H1 (cell line): ENCODE results near the gene FRY. TPM values are rescaled to one million over a fixed set of nuclear protein-coding genes. Genes with fewer than 3 reads are reported as not detected.

Experiments used
- CTCF ChIA-PET: fragments of 300-600 bp; sonication (Branson Sonifier 250); formaldehyde crosslinking; loops from one replicate; lab custom pipeline; 2021; ENCODE audit not compliant: partially characterized antibody; lab: Charles Lee
- POLR2A ChIA-PET: fragments of 300-600 bp; sonication (Branson Sonifier 250); formaldehyde crosslinking; loops from one replicate; lab custom pipeline; 2021; ENCODE audit warnings: inconsistent platforms; ENCODE audit not compliant: partially characterized antibody; lab: Charles Lee
- DNase-seq, 2 experiments: peaks; one replicate each; pipeline versions ENCODE4 v3.0.0 to v3.0.0-alpha.2; 2010 to 2022; ENCODE audit warnings: low spot score in 2 of 2, low read depth in 1 of 2, mixed read lengths in 1 of 2
- FAIRE-seq: peaks from 2 replicates; lab custom pipeline; 2011; peaks lifted over from hg19 to GRCh38; lab: Jason Lieb, UNC
- H2AFZ ChIP-seq: 2 replicates; pipeline ENCODE4 v1.8.1; 2012; ENCODE audit warnings: low read length, inconsistent platforms
- H2AK5ac ChIP-seq: 2 replicates; pipeline ENCODE4 v1.6.1; 2013; ENCODE audit warnings: low read depth, low read length
- H2BK120ac ChIP-seq: replicated peaks from 2 replicates; pipeline ENCODE3; 2013; ENCODE audit warnings: low read depth, low read length, inconsistent platforms
- H2BK12ac ChIP-seq: 2 replicates; pipeline ENCODE4 v1.6.1; 2013; ENCODE audit warnings: low read depth, low read length
- H2BK15ac ChIP-seq: 2 replicates; pipeline ENCODE4 v1.6.1; 2013; ENCODE audit warnings: low read length
- H2BK20ac ChIP-seq: 2 replicates; pipeline ENCODE4 v1.6.1; 2013; ENCODE audit warnings: low read length
- H2BK5ac ChIP-seq: 2 replicates; pipeline ENCODE4 v1.6.1; 2013; ENCODE audit warnings: low read depth, low read length
- H3K14ac ChIP-seq: 2 replicates; pipeline ENCODE4 v1.6.1; 2013; ENCODE audit warnings: inconsistent platforms; ENCODE audit not compliant: insufficient read length
- H3K18ac ChIP-seq: 2 replicates; pipeline ENCODE4 v1.6.1; 2013; ENCODE audit warnings: low read length; ENCODE audit errors: extremely low read depth
- H3K23ac ChIP-seq: 2 replicates; pipeline ENCODE4 v1.6.1; 2013; ENCODE audit warnings: inconsistent platforms; ENCODE audit not compliant: insufficient read length
- H3K23me2 ChIP-seq: 2 replicates; pipeline ENCODE4 v1.6.1; 2013; ENCODE audit warnings: low read depth, low read length
- H3K27ac ChIP-seq: 2 replicates; pipeline ENCODE4 v1.6.1; 2011; ENCODE audit warnings: low read depth, low read length, inconsistent platforms
- H3K27me3 ChIP-seq, 4 experiments: replicated peaks in 1 of 4; 1 replicate in 1 of 4; 2 replicates in 3 of 4; pipeline versions ENCODE4 v1.6.1 to v1.8.1; 2011 to 2013; ENCODE audit warnings: low read length in 3 of 4, mild to moderate bottlenecking in 3 of 4, inconsistent platforms in 2 of 4, mixed read lengths in 2 of 4, moderate library complexity in 1 of 4; ENCODE audit not compliant: control insufficient read depth in 3 of 4, insufficient read depth in 3 of 4; ENCODE audit errors: extremely low read depth in 1 of 4
- H3K36me3 ChIP-seq, 4 experiments: 2 replicates each; pipeline versions ENCODE4 v1.6.1 to v1.8.1; 2011 to 2013; ENCODE audit warnings: mild to moderate bottlenecking in 4 of 4, low read length in 3 of 4, moderate library complexity in 2 of 4, control low read depth in 1 of 4, inconsistent platforms in 1 of 4; ENCODE audit not compliant: insufficient read depth in 4 of 4, control insufficient read depth in 2 of 4
- H3K4ac ChIP-seq: replicated peaks from 2 replicates; pipeline ENCODE3; 2013; ENCODE audit warnings: low read length, low read depth, mixed read lengths, inconsistent platforms; ENCODE audit not compliant: insufficient read length
- H3K4me1 ChIP-seq, 4 experiments: replicated peaks in 1 of 4; 1 replicate in 1 of 4; 2 replicates in 3 of 4; pipeline versions ENCODE4 v1.6.1 to v1.8.1; 2011 to 2013; ENCODE audit warnings: low read length in 3 of 4, inconsistent platforms in 2 of 4, mixed read lengths in 1 of 4; ENCODE audit not compliant: insufficient read depth in 4 of 4, control insufficient read depth in 3 of 4
- H3K4me2 ChIP-seq, 2 experiments: 2 replicates each; pipeline versions ENCODE4 v1.6.1 to v1.8.1; 2011 to 2013; ENCODE audit warnings: low read depth in 2 of 2, low read length in 2 of 2, control low read depth in 1 of 2, inconsistent platforms in 1 of 2, mild to moderate bottlenecking in 1 of 2; ENCODE audit not compliant: insufficient read depth in 1 of 2
- H3K4me3 ChIP-seq, 4 experiments: fragments of 200-600, 300-600 bp in 1 of 4; sonication (generic), shearing (Covaris generic), sonication (Bioruptor Twin) in 1 of 4; 2 replicates each; pipeline versions ENCODE4 v1.5.1 to v1.8.1; 2011 to 2016; ENCODE audit warnings: low read length in 4 of 4, low read depth in 3 of 4, control low read depth in 2 of 4, inconsistent platforms in 2 of 4, mild to moderate bottlenecking in 2 of 4, mixed read lengths in 1 of 4, moderate library complexity in 1 of 4; ENCODE audit not compliant: insufficient read depth in 2 of 4; ENCODE audit errors: extremely low read depth in 1 of 4
- H3K56ac ChIP-seq: replicated peaks from 2 replicates; pipeline ENCODE3; 2013; ENCODE audit warnings: low read depth, mild to moderate bottlenecking, mixed read lengths, low read length, inconsistent platforms; ENCODE audit not compliant: insufficient read length
- H3K79me1 ChIP-seq: 2 replicates; pipeline ENCODE4 v1.6.1; 2013; ENCODE audit warnings: low read depth, low read length, control low read depth
- H3K79me2 ChIP-seq, 2 experiments: 2 replicates each; pipeline versions ENCODE4 v1.6.1 to v1.8.1; 2012 to 2013; ENCODE audit warnings: low read length in 2 of 2, mild to moderate bottlenecking in 2 of 2, inconsistent platforms in 1 of 2; ENCODE audit not compliant: insufficient read depth in 2 of 2, control insufficient read depth in 1 of 2
- H3K9ac ChIP-seq, 4 experiments: replicated peaks in 1 of 4; 1 replicate in 1 of 4; 2 replicates in 3 of 4; pipeline versions ENCODE4 v1.6.1 to v1.8.1; 2011 to 2013; ENCODE audit warnings: low read depth in 3 of 4, low read length in 3 of 4, control low read depth in 2 of 4, mild to moderate bottlenecking in 2 of 4, moderate library complexity in 2 of 4, inconsistent platforms in 1 of 4; ENCODE audit errors: extremely low read depth in 1 of 4
- H3K9me3 ChIP-seq, 2 experiments: 2 replicates each; pipeline versions ENCODE4 v1.6.1 to v1.8.1; 2012 to 2013; ENCODE audit warnings: mild to moderate bottlenecking in 2 of 2, moderate library complexity in 2 of 2, control low read depth in 1 of 2, inconsistent platforms in 1 of 2, low read depth in 1 of 2, low read length in 1 of 2, mixed read lengths in 1 of 2; ENCODE audit not compliant: insufficient read depth in 2 of 2
- H4K20me1 ChIP-seq, 2 experiments: replicated peaks in 1 of 2; 2 replicates each; pipeline versions ENCODE3 to v1.8.1; 2011 to 2013; ENCODE audit warnings: inconsistent platforms in 2 of 2, low read length in 2 of 2, mild to moderate bottlenecking in 1 of 2; ENCODE audit not compliant: insufficient read depth in 2 of 2, control insufficient read depth in 1 of 2
- H4K5ac ChIP-seq: 2 replicates; pipeline ENCODE4 v1.6.1; 2013; ENCODE audit warnings: low read length, low read depth, mixed read lengths, inconsistent platforms; ENCODE audit not compliant: insufficient read length
- H4K8ac ChIP-seq: 2 replicates; pipeline ENCODE4 v1.8.0; 2013; ENCODE audit warnings: mild to moderate bottlenecking, moderate library complexity, low read length, inconsistent platforms; ENCODE audit not compliant: insufficient read depth; ENCODE audit errors: extremely low read depth
- H4K91ac ChIP-seq: replicated peaks from 2 replicates; pipeline ENCODE3; 2013; ENCODE audit warnings: low read length, mixed read lengths, inconsistent platforms; ENCODE audit not compliant: insufficient read length
- BCL11A ChIP-seq, 2 experiments: IDR thresholded peaks; one replicate each; pipeline ENCODE4 v1.6.1; 2011; ENCODE audit warnings: low read depth in 2 of 2, low read length in 2 of 2, mild to moderate bottlenecking in 2 of 2
- CTCF ChIP-seq, 3 experiments: IDR thresholded peaks; 1 replicate in 2 of 3; 2 replicates in 1 of 3; pipeline versions ENCODE4 v1.5.1 to v1.6.1; 2011; ENCODE audit warnings: low read length in 3 of 3, mild to moderate bottlenecking in 3 of 3, inconsistent platforms in 2 of 3, low read depth in 1 of 3, moderate library complexity in 1 of 3; ENCODE audit not compliant: insufficient read depth in 1 of 3; ENCODE audit errors: control extremely low read depth in 1 of 3
- E2F6 ChIP-seq: IDR thresholded peaks from 2 replicates; pipeline ENCODE4 v1.6.1; 2012; ENCODE audit warnings: inconsistent platforms
- EGR1 ChIP-seq: IDR thresholded peaks from 2 replicates; pipeline ENCODE4 v1.6.1; 2011; ENCODE audit warnings: low read depth, low read length, borderline replicate concordance
- GABPA ChIP-seq: IDR thresholded peaks from 2 replicates; pipeline ENCODE4 v1.6.1; 2011; ENCODE audit warnings: mild to moderate bottlenecking, low read length, moderate library complexity, borderline replicate concordance; ENCODE audit not compliant: insufficient read depth
- HDAC6 ChIP-seq: IDR thresholded peaks from one replicate; pipeline ENCODE4 v1.7.1; 2012; ENCODE audit warnings: low read depth, mild to moderate bottlenecking, inconsistent platforms, low read length, moderate library complexity
- KDM1A ChIP-seq: fragments of 200-600, 300-600 bp; sonication (generic); IDR thresholded peaks from 2 replicates; pipeline ENCODE4 v1.7.1; 2016; ENCODE audit warnings: mild to moderate bottlenecking, low read length, borderline replicate concordance
- KDM4A ChIP-seq: IDR thresholded peaks from one replicate; pipeline ENCODE4 v1.7.1; 2012; ENCODE audit warnings: low read depth, mild to moderate bottlenecking, moderate library complexity, low read length, inconsistent platforms; ENCODE audit not compliant: severe bottlenecking
- NRF1 ChIP-seq: IDR thresholded peaks from 2 replicates; pipeline ENCODE4 v1.6.1; 2011; ENCODE audit warnings: mild to moderate bottlenecking, low read depth, low read length, improper control_type of control experiment
- RNF2 ChIP-seq: fragments of 200-900, 300-1000 bp; sonication (generic); IDR thresholded peaks from 2 replicates; pipeline ENCODE4 v1.7.1; 2016; ENCODE audit warnings: borderline replicate concordance, low read depth, mild to moderate bottlenecking, antibody characterized with exemption, low read length; ENCODE audit not compliant: poor library complexity, severe bottlenecking; ENCODE audit errors: missing control alignments
- WGBS, 2 experiments: shearing (Covaris generic) in 1 of 2; methylation state at CpG; one replicate each; pipeline versions ENCODE4 v1.1.6 to v1.1.7; 2013 to 2015; ENCODE audit warnings: low lambda C conversion rate in 2 of 2, mixed read lengths in 2 of 2, inconsistent platforms in 1 of 2, low coverage in 1 of 2, missing lambda C conversion rate in 1 of 2; ENCODE audit not compliant: insufficient replicate concordance in 2 of 2, insufficient coverage in 1 of 2, insufficient read length in 1 of 2; ENCODE audit errors: extremely low coverage in 1 of 2, missing lambda C conversion rate in 1 of 2; 5-methylcytosine and 5-hydroxymethylcytosine counted together
- polyA plus RNA-seq, 7 experiments: library from polyadenylated mRNA; depleted of rRNA in 3 of 7; stranded (reverse) in 5 of 7; unstranded in 2 of 7; fragments of >200 nt in 5 of 7; fragments of 200-250 nt in 2 of 7; gene quantifications; 1 replicate in 5 of 7; 2 replicates in 1 of 7; 4 replicates in 1 of 7; pipeline versions ENCODE4 v1.2.1 to v1.2.3, GENCODE V29; 2011 to 2013; ENCODE audit warnings: missing spikeins in 2 of 7, mixed read lengths in 2 of 7
- total RNA-seq: library from RNA; stranded (reverse); fragmentation: NEBNext Ultra II Directional; extraction: Animal tissue kit (Norgen Biotek cat#: 25700); gene quantifications from 2 replicates; pipeline ENCODE4 v1.2.1, GENCODE V29; 2021

The FRY gene
- total and polyA plus RNA-seq, 2 of the 8 experiments (the other 6 are each of a cell fraction or from before 2014, with no cell fraction given) = 4.3 to 9.2 TPM

GRCh38 chr13:32178763-32179162 is 147.2 kb downstream of the FRY start:
- Histone ChIP-seq H3K18ac (no peak overlapping the region), H3K9me3 (no peaks in the 10 kb centered on the region), H2BK5ac (no peak overlapping the region), H4K91ac (no peak overlapping the region), H4K20me1 (no peaks in the 10 kb centered on the region), H4K8ac (no peak overlapping the region), H3K56ac (no peak overlapping the region), H3K4me3 (no peak overlapping the region), H2AFZ (no peak overlapping the region), H2BK120ac (no peak overlapping the region), H3K27me3 (no peaks in the 10 kb centered on the region), H3K4me2 (no peak overlapping the region), H2BK12ac (no peak overlapping the region), H2BK20ac (no peak overlapping the region), H2AK5ac (no peak overlapping the region), H3K79me2 (no peaks in the 10 kb centered on the region), H3K9ac (no peak overlapping the region), H3K4me1 (no peaks in the 10 kb centered on the region), H2BK15ac (no peak overlapping the region), H3K79me1 (no peaks in the 10 kb centered on the region), H3K4ac (no peak overlapping the region), H4K5ac (no peak overlapping the region), H3K23ac (no peak overlapping the region), H3K23me2 (no peaks in the 10 kb centered on the region; the same call in 1 of the 2 replicates), H3K14ac (no peak overlapping the region), H3K36me3 (peaks cover 0 to 4% (median 0%) of the 10 kb centered on the region in 4 experiments; a peak in 2 of 8 replicates), H3K27ac (no peak overlapping the region)
- POLR2A ChIA-PET = interaction anchor here (1.0 kb wide), 1 partner anchor 10 kb away, joined by 3 read pairs; no protein-coding TSS in a partner anchor
- 94% methylated on average over 5 of the region's 5 CpGs; no CpG with 5 or more reads in 1 of the 2 experiments for WGBS, 2 experiments
- FAIRE-seq (no peak), DNase-seq (no peak)
- CTCF ChIA-PET = no interaction called here
- no peak for TF ChIP-seq KDM1A
- no peak for TF ChIP-seq RNF2
- no peak for TF ChIP-seq GABPA
- no peak for TF ChIP-seq CTCF (IDR thresholded peaks at IDR 0.05; ENCODE audit: control extremely low read depth in 1 of 3, insufficient read depth in 1 of 3, low read depth in 1 of 3, low read length in 3 of 3)
- TF ChIP-seq NRF1 = no peak
- no peak for TF ChIP-seq BCL11A (IDR thresholded peaks at IDR 0.05; ENCODE audit: low read depth in 2 of 2, low read length in 2 of 2)
- no peak for TF ChIP-seq HDAC6
- TF ChIP-seq E2F6 = no peak
- TF ChIP-seq KDM4A = no peak
- TF ChIP-seq EGR1 = no peak
